ENCODE data around the gene OTX1. TPM values are rescaled to one million over a fixed set of nuclear protein-coding genes. Genes with fewer than 3 reads are reported as not detected.

Gene OTX1
- total RNA-seq, 1 donor from 2014 or later = not detected

DNA sequence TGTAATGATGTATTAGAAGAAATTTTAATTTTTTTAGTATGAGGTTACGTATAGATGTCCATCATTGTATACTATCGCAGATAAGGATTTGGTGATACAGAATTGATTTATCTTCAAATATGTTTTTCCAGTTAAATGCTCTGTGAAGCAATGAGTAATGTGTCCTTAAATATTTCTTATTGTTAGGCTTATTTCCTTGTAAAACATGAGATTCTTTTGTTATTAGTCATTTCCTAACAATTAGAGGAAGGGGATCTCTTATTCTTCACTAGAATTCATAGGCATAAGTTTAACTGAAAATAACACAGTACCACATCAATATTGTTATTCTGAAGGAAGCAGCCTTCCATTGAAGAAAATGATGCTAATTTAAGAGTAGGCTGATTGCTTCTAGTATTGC lies 15.5 kb upstream of the OTX1 start:
- Mint-ChIP-seq H3K4me3 (no peak overlapping the region), H3K9me3 (no peaks in the 10 kb centered on the region), H3K27ac (no peak overlapping the region), H3K27me3 (no peaks in the 10 kb centered on the region), H3K36me3 (ENCODE audit: low read depth) (no peaks in the 10 kb centered on the region), H3K4me1 (no peaks in the 10 kb centered on the region)
- intact Hi-C loops (cut with micrococcal nuclease) = no loop called here
- no peak for DNase-seq

DNA sequence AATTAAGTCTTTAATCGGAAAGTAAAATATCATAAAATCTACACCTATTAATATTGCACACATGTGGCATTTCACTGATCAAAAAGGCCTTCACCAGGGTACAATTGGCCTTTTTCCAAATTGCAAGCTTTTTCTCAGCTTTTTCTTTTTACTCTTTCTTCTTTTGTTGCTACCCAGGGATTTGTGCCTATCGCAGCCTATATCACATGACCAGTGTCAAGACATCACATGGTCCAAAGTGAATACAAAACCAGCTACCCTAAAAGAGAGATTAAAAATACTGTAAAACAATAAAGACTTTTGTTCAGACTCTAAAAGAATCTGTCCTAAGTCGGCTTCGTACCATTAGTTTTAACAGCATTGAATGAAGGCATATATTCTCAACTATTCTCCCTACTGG lies 15.0 kb upstream of the OTX1 start:
- Mint-ChIP-seq H3K36me3 (ENCODE audit: low read depth) (no peaks in the 10 kb centered on the region), H3K4me1 (no peaks in the 10 kb centered on the region), H3K27me3 (no peaks in the 10 kb centered on the region), H3K4me3 (no peak overlapping the region), H3K27ac (no peak overlapping the region), H3K9me3 (no peaks in the 10 kb centered on the region)
- intact Hi-C loops (cut with micrococcal nuclease) = no loop called here
- DNase-seq = no peak

DNA sequence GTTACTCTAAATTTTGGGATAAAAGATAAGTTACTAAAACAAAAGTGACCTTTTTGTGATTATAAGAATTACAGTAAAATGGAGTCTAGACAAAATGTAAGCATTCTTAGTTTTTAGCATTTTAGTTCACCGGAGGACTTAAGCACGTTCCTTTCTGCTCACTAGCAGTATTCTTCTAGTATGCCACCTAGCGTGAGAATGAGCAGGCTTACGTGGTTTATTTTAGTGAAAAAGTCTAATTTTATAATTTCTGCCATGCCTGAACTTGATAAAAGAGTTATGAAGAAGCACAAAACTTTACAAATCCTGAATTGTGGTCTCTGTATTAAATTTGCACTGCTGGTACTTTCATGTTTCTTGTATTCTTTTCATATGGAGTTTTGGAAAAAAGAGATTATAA lies 12.6 kb upstream of the OTX1 start:
- H3K4me1 Mint-ChIP-seq = no peaks in the 10 kb centered on the region
- H3K4me3 Mint-ChIP-seq = no peak overlapping the region
- H3K27ac Mint-ChIP-seq = no peak overlapping the region
- no peaks in the 10 kb centered on the region for H3K9me3 Mint-ChIP-seq
- no peak for DNase-seq
- intact Hi-C loops (cut with micrococcal nuclease) = no loop called here
- H3K36me3 Mint-ChIP-seq (ENCODE audit: low read depth) = no peaks in the 10 kb centered on the region
- no peaks in the 10 kb centered on the region for H3K27me3 Mint-ChIP-seq

DNA sequence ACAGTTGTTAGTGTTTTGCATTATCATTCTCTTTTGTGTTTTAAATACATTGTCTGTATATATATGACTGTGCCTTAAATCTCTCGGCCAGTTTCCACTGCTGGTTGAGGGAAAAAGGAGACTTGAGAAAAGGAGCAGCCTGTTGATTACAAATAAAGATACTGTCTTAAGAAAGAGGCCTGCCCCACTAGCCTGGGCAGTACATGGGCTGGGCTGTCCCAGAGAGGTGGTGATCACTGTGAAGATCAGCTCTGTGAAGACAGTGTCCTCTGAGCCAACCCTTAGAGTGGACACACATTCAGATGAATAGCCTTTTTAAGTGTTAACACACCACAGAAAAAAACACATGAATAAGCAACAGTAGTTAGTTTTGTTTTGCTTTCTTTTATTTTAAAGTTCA lies 10.0 kb upstream of the OTX1 start:
- Mint-ChIP-seq H3K9me3 (no peaks in the 10 kb centered on the region), H3K27me3 (peaks cover 13% of the 10 kb centered on the region), H3K27ac (no peak overlapping the region), H3K36me3 (ENCODE audit: low read depth) (no peaks in the 10 kb centered on the region), H3K4me3 (no peak overlapping the region), H3K4me1 (no peaks in the 10 kb centered on the region)
- intact Hi-C loops (cut with micrococcal nuclease) = no loop called here
- DNase-seq = no peak

DNA sequence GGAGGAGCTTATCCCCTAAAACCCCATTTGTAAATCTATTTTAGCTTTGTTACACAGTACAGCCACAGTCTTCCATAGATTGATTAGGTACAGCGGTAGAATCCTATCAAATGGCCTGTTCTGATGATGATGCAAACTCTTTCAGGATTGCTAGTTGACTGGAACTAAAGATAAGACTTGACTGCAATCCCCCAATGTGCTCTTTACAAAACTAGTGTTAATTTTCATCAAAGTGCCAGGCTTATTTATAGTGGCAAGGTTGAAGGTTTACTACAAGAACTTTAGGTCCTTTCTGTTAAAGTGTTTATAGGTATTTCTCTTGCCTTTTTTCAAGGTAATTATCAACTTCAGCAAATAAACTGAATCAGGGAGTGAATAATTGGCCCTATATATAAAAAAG lies 9.0 kb upstream of the OTX1 start:
- H3K27me3 Mint-ChIP-seq = peaks cover 22% of the 10 kb centered on the region
- no peaks in the 10 kb centered on the region for H3K36me3 Mint-ChIP-seq (ENCODE audit: low read depth)
- intact Hi-C loops (cut with micrococcal nuclease) = no loop called here
- no peaks in the 10 kb centered on the region for H3K4me1 Mint-ChIP-seq
- DNase-seq = no peak
- no peaks in the 10 kb centered on the region for H3K9me3 Mint-ChIP-seq
- no peak overlapping the region for H3K27ac Mint-ChIP-seq
- no peak overlapping the region for H3K4me3 Mint-ChIP-seq

DNA sequence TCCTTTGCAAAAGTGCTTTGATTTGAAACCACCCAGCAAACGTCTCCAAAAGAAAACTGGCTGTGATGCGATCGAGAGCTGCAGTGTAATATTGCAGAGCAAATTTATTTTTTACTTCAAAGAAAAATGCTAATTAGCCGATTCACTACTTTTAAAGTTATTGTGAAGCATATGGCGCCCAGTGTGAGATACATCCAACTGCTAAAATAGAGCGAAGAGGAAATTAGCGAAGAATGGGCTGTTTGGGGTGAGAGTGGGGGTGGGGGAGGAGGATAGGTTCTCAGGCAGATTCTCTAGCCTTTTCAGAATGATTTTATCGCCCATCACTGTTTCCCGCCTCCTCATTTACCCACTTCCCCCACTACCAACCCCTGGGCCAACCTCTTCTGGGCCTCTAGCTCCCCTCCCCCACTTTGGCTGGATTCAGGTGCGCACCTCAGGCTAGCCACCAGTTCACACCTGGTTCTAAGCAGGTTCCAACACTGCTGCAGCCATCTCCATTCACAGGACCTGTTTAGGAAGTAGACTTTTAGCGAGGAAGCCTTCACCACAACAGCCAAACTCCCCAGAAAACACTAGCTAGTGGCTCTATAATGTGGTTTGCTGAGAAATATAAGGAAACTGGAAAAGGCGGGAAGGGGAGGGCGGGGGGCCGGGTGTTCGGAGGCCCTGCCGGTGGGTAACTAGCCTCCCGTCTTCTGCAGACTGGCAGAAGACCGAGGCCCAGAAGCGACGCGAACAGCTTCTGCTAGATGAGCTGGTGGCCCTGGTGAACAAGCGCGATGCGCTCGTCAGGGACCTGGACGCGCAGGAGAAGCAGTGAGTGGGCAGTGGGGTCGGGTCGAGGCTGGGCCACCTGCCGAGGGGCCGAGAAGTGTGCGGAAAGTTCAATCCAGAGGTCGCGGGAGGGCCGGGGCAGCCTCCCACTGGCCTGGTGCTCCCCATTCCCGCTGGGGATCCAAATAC lies 6.0 kb upstream of the OTX1 start:
- Mint-ChIP-seq H3K27ac (no peak overlapping the region), H3K9me3 (no peaks in the 10 kb centered on the region), H3K36me3 (ENCODE audit: low read depth) (peaks cover 2% of the 10 kb centered on the region), H3K4me1 (peaks cover 12% of the 10 kb centered on the region), H3K27me3 (peaks cover 50% of the 10 kb centered on the region), H3K4me3 (no peak overlapping the region)
- intact Hi-C loops (cut with micrococcal nuclease) = loop anchor here (5.0 kb wide), 1 partner anchor 257 kb away; no protein-coding TSS in a partner anchor
- DNase-seq = no peak

DNA sequence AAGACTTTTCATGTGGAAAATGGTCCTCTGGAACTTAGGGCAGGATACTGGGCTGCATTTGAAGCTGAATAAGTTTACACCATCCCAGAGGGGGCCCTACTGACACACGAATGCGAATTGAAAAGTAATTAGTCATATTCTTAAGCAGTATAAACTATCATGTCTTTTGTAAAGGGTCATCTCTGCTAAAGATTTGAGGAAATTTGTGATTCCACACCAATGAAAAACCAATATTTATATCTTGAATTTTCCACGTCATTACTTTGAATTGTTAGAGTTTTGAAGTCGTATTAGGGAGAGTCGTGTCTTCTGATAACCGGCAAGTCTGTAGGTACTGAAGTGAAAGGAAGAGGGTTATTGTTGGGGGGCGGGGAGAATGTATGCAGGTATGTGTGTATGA lies 4.1 kb upstream of the OTX1 start:
- intact Hi-C loops (cut with micrococcal nuclease) = loop anchor here (5.0 kb wide), 1 partner anchor 259 kb away; no protein-coding TSS in a partner anchor
- H3K9me3 Mint-ChIP-seq = no peaks in the 10 kb centered on the region
- DNase-seq = no peak
- no peak overlapping the region for H3K4me3 Mint-ChIP-seq
- H3K4me1 Mint-ChIP-seq = peaks cover 19% of the 10 kb centered on the region
- H3K27me3 Mint-ChIP-seq = peaks cover 62% of the 10 kb centered on the region
- H3K27ac Mint-ChIP-seq = no peak overlapping the region
- H3K36me3 Mint-ChIP-seq (ENCODE audit: low read depth) = peaks cover 2% of the 10 kb centered on the region

DNA sequence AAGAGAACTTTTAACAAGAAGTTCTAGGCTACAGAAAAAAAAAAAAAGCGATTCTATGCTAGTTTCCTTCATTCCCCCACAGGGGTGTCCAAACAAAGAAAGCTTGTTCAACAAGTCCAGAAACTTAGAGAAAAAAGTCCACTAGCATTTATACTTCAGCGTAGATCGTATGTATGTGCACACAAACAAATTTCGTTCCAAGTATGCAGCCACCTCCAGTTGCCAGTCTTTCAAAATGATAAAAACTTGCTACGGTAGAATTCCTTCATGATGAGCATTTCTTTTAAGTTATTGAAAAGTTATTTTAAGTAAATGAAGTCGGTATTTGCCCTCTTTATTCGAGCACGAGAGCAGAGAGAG lies 3.7 kb upstream of the OTX1 start:
- intact Hi-C loops (cut with micrococcal nuclease) = loop anchor here (5.0 kb wide), 1 partner anchor 260 kb away; no protein-coding TSS in a partner anchor
- Mint-ChIP-seq H3K9me3 (no peaks in the 10 kb centered on the region), H3K36me3 (ENCODE audit: low read depth) (peaks cover 2% of the 10 kb centered on the region), H3K27ac (no peak overlapping the region), H3K4me1 (peaks cover 19% of the 10 kb centered on the region), H3K27me3 (peaks cover 64% of the 10 kb centered on the region), H3K4me3 (no peak overlapping the region)
- no peak for DNase-seq

DNA sequence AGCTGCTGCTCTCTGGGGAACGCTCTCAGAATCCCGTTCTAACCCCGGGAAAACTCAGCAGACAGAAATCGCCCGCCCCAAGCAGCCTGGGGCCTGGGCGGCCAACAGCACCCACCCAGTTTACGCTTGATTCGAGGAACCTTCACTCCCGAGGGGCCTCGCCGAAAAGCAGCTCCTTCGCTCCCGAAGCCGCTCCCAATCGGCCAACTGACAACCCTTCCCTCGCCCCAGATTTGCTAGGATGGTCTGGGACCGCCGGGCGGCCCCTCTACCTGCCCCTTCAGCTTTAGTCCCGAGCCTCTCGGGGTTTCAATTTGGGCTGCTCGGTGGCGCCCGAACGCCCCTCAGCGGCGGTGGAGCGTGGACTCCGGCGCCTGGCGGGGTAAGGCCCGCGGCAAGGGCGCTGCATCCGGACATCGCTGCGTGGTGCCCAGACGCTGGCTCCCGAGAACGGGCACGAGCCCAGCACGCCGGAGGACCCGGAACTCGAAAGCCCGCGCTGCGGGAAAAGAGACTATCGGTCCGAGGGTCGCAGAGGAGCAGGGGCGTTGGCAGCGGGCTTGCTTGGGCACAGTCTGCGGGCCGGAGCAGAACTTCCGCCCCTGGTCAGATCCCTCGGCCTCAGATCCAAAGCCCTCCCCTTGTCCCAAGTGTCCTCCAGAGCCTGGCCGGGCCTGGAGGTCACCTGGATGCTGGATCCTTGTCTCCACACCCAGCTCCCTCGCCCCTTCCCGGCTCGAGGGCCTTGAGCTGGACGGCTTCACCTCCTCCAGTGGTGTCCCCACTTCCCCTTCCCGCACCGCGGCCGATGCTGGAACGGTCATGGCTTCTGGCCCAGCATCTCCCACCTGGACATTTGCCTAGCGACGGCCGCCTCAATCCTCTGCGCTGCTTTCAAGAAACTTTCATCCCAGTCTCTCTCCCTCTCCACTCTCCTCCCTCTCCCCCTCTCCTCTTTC lies 3.0 kb upstream of the OTX1 start:
- Mint-ChIP-seq H3K9me3 (no peaks in the 10 kb centered on the region), H3K4me3 (peak overlapping the region; percentile 58), H3K27me3 (peaks cover 70% of the 10 kb centered on the region), H3K36me3 (ENCODE audit: low read depth) (peaks cover 2% of the 10 kb centered on the region), H3K27ac (peak overlapping the region; percentile 34), H3K4me1 (peaks cover 21% of the 10 kb centered on the region)
- intact Hi-C loops (cut with micrococcal nuclease) = loop anchor here (5.0 kb wide), 1 partner anchor 260 kb away; no protein-coding TSS in a partner anchor
- peak; percentile 69 for DNase-seq

DNA sequence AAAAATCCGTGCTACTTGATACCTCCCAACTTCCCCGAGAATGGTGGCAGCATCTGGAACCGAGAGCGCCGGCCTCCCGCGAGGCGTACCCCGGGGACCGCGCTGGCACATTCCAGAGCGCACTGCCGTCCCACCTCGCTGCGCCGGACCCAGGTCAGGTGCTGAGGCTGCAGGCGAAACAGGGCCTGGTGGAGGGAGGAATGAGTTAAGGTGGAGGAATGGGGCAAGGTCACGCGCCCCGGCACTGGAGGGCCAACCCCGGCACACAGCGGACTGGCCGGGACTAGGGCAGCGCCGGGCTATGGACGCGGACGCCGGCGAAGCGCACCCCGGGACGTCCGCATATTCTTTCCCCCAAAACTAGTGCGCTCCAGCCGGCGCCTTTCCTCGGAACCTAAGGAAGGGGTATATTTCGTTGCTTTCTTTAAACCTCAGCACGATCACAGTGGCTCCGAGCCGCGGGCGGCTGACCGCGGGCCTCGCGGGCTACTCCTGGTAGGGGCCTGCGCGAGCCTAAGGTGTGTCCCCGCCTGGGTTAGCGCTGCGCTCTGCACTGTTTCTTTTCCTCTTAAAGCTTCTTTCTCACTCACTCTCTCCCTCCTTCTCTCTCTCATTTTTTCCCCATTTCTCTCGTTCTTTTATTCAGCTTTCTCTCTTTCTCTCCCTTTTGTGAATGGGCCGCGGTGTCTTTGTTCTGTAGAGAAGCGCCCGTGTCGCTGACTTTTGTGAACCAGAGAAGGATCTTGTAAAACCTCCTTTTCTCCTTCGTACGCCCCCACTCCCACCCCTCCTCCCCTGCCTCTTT lies 2.1 kb upstream of the OTX1 start:
- Mint-ChIP-seq H3K27ac (peak overlapping the region; percentile 34), H3K4me1 (peaks cover 21% of the 10 kb centered on the region), H3K4me3 (peak overlapping the region; percentile 58), H3K36me3 (ENCODE audit: low read depth) (peaks cover 3% of the 10 kb centered on the region), H3K9me3 (no peaks in the 10 kb centered on the region), H3K27me3 (peaks cover 78% of the 10 kb centered on the region)
- peak; percentile 62 for DNase-seq
- intact Hi-C loops (cut with micrococcal nuclease) = loop anchor here (1.0 to 5.0 kb wide), 2 partner anchors 10 to 261 kb away; no protein-coding TSS in a partner anchor

DNA sequence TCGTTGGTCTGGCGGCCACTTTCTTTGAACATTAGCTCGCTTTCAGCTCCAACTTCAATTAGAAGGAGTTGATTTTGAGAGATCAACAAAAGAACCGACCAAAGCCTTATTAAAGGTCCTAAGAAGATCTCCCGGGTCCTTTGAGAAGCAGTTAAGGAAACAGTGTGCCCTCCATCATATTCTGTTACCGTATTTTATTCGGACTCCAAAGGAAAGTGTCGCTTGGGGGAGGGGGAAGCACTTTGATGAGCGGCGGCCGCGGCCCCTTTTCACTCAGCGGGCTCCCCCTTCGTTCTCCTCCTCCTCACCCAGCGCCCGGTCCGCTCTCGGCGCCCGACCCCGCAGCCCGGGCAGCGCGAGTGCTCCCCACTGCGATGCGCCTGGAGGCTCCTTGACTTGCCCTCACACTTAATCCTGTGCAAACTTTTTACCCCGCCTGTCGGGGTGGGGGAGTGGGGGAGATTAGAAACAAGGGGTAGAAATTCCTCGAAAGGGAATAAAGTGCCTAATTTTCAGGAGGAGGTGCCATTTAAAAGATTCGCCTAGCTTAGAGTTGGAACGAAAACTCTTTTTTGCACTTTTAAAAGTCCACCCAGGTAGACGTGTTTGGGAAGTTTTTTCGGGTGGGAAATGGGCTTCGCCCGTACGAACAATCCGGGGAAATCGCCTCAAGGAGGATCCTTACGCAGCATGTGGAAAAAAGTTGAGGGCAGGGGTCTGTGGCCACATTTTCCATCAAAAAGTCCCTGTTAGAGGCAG lies 1.2 kb upstream of the OTX1 start:
- intact Hi-C loops (cut with micrococcal nuclease) = loop anchor here (1.0 to 5.0 kb wide), 2 partner anchors 9 to 262 kb away; no protein-coding TSS in a partner anchor
- H3K36me3 Mint-ChIP-seq (ENCODE audit: low read depth) = peaks cover 3% of the 10 kb centered on the region
- H3K27me3 Mint-ChIP-seq = peaks cover 85% of the 10 kb centered on the region
- DNase-seq = no peak
- H3K4me3 Mint-ChIP-seq = peak overlapping the region; percentile 80
- peaks cover 25% of the 10 kb centered on the region for H3K4me1 Mint-ChIP-seq
- H3K9me3 Mint-ChIP-seq = no peaks in the 10 kb centered on the region
- peak overlapping the region; percentile 79 for H3K27ac Mint-ChIP-seq

DNA sequence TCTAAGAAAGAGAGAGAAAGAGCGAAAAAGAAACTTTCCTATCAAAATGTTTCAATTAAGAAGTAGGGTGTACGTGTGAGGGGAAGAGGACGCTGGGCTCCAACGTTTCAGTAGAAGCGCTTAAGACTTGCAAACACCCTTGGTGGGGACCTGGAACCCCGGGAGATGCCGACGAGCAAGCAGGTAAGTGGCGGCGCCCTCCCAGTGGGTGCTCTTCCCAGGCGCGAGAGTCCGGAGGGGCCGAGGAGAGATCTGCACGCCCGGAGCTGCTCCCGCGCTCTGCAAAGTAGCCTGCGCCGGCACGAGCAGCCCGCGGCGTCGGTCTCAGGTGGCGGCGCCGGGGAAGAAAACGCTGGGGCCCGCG lies 678 bp upstream of the OTX1 start:
- Mint-ChIP-seq H3K27me3 (peaks cover 87% of the 10 kb centered on the region), H3K4me3 (peak overlapping the region; percentile 80), H3K9me3 (no peaks in the 10 kb centered on the region), H3K27ac (peak overlapping the region; percentile 79), H3K36me3 (ENCODE audit: low read depth) (peaks cover 3% of the 10 kb centered on the region), H3K4me1 (peaks cover 31% of the 10 kb centered on the region)
- peak; percentile 74 for DNase-seq
- intact Hi-C loops (cut with micrococcal nuclease) = loop anchor here (1.0 to 10.0 kb wide), 3 partner anchors 8 to 345 kb away; partner anchors contain the start of gene EHBP1
